B cell (primary cell): ENCODE data around the gene SGCA. TPM values are rescaled to one million over a fixed set of nuclear protein-coding genes. Genes with fewer than 3 reads are reported as not detected.

Experiments used
- ATAC-seq: fragments of 200-7000 bp; cut with Tn5 transposase; one replicate; pipeline ENCODE4 v1.10.0; 2021; ENCODE audit warnings: low read depth, mild to moderate bottlenecking, moderate number of reproducible peaks, moderate library complexity
- CTCF ChIA-PET: fragments of 350-600 bp; sonication (Branson Sonifier 250); formaldehyde crosslinking; loops from one replicate; lab custom pipeline; 2021; ENCODE audit warnings: antibody characterized with exemption, inconsistent platforms; lab: Charles Lee
- POLR2A ChIA-PET: fragments of 350-600 bp; sonication (Branson Sonifier 250); formaldehyde crosslinking; loops from one replicate; lab custom pipeline; 2021; ENCODE audit warnings: antibody characterized with exemption; lab: Charles Lee
- DNase-seq: peaks from one replicate; pipeline ENCODE4 v3.0.0; 2013
- H2AFZ ChIP-seq: 2 replicates; pipeline ENCODE4 v1.6.1; 2012; ENCODE audit warnings: mild to moderate bottlenecking, low read depth, low read length; ENCODE audit not compliant: insufficient read depth, poor library complexity, severe bottlenecking
- H3K27ac ChIP-seq, 2 donors: 1 replicate in 1 of 2; 2 replicates in 1 of 2; pipeline ENCODE4 v1.5.1; 2012 to 2013; ENCODE audit warnings: low read length in 2 of 2, mild to moderate bottlenecking in 2 of 2, moderate library complexity in 1 of 2
- H3K27me3 ChIP-seq, 4 experiments: fragments of 200-600 bp in 1 of 4; sonication (generic) in 1 of 4; replicated peaks in 1 of 4; 1 replicate in 2 of 4; 2 replicates in 2 of 4; pipeline versions ENCODE4 v1.6.1 to v1.7.0; 2013 to 2016; ENCODE audit warnings: low read length in 3 of 4, mild to moderate bottlenecking in 2 of 4, mixed read lengths in 1 of 4, moderate library complexity in 1 of 4; ENCODE audit not compliant: insufficient read depth in 4 of 4, control insufficient read depth in 3 of 4; ENCODE audit errors: control extremely low read depth in 1 of 4
- H3K36me3 ChIP-seq, 2 experiments: replicated peaks in 1 of 2; 1 replicate in 1 of 2; 2 replicates in 1 of 2; pipeline versions ENCODE4 v1.6.1 to v1.7.1; 2013; ENCODE audit warnings: low read length in 1 of 2; ENCODE audit not compliant: insufficient read depth in 2 of 2, control insufficient read depth in 1 of 2; ENCODE audit errors: control extremely low read depth in 1 of 2, extremely low read depth in 1 of 2
- H3K4me1 ChIP-seq, 2 donors: fragments of 200-600 bp in 1 of 2; sonication (generic) in 1 of 2; 1 replicate in 1 of 2; 2 replicates in 1 of 2; pipeline versions ENCODE4 v1.5.1 to v1.6.1; 2013 to 2017; ENCODE audit warnings: low read length in 2 of 2; ENCODE audit not compliant: control insufficient read depth in 2 of 2, insufficient read depth in 2 of 2
- H3K4me2 ChIP-seq: replicated peaks from 2 replicates; pipeline ENCODE3; 2012; ENCODE audit warnings: mild to moderate bottlenecking, low read depth, low read length; ENCODE audit not compliant: poor library complexity, severe bottlenecking
- H3K4me3 ChIP-seq, 5 experiments: fragments of 200-600 bp in 1 of 5; sonication (generic) in 1 of 5; 1 replicate in 3 of 5; 2 replicates in 2 of 5; pipeline versions ENCODE4 v1.5.1 to v1.7.0; 2011 to 2016; ENCODE audit warnings: low read length in 4 of 5, mild to moderate bottlenecking in 4 of 5, low read depth in 2 of 5, control low read depth in 1 of 5, moderate library complexity in 1 of 5; ENCODE audit not compliant: insufficient read depth in 1 of 5; ENCODE audit errors: control extremely low read depth in 1 of 5, extremely low read depth in 1 of 5
- H3K79me2 ChIP-seq: fragments of 200-600 bp; sonication (generic); one replicate; pipeline ENCODE4 v1.6.0; 2016; ENCODE audit warnings: low read length; ENCODE audit not compliant: control insufficient read depth, insufficient read depth
- H3K9ac ChIP-seq: fragments of 200-600 bp; sonication (generic); 2 replicates; pipeline ENCODE4 v1.6.1; 2017; ENCODE audit warnings: mild to moderate bottlenecking, low read length, moderate library complexity
- H3K9me3 ChIP-seq, 3 donors: one replicate each; pipeline versions ENCODE4 v1.6.1 to v1.7.1; 2013; ENCODE audit warnings: low read length in 2 of 3; ENCODE audit not compliant: control insufficient read depth in 2 of 3, insufficient read depth in 1 of 3; ENCODE audit errors: control extremely low read depth in 1 of 3
- H4K20me1 ChIP-seq: 2 replicates; pipeline ENCODE4 v1.6.0; 2012; ENCODE audit warnings: mild to moderate bottlenecking, low read length; ENCODE audit not compliant: insufficient read depth, control insufficient read depth, poor library complexity, severe bottlenecking
- H3K27ac Mint-ChIP-seq: one replicate; pipeline ENCODE4 v1.8.0; 2021; ENCODE audit warnings: mixed read lengths
- H3K27me3 Mint-ChIP-seq: one replicate; pipeline ENCODE4 v1.8.0; 2021; ENCODE audit warnings: mixed read lengths
- H3K4me1 Mint-ChIP-seq: one replicate; pipeline ENCODE4 v1.8.0; 2021; ENCODE audit warnings: mixed read lengths
- H3K4me3 Mint-ChIP-seq: one replicate; pipeline ENCODE4 v1.8.0; 2021; ENCODE audit warnings: mixed read lengths
- H3K9me3 Mint-ChIP-seq: one replicate; pipeline ENCODE4 v1.8.0; 2022; ENCODE audit warnings: mixed read lengths; ENCODE audit not compliant: insufficient read depth
- CTCF ChIP-seq: fragments of 200-600 bp; IDR thresholded peaks from one replicate; pipeline ENCODE4 v1.8.0; 2022; ENCODE audit warnings: antibody characterized with exemption, mild to moderate bottlenecking
- EZH2 ChIP-seq: IDR thresholded peaks from 2 replicates; pipeline ENCODE4 v1.6.1; 2012; ENCODE audit warnings: borderline replicate concordance, low read depth, mild to moderate bottlenecking, moderate library complexity, low read length; ENCODE audit not compliant: insufficient read depth, poor library complexity, severe bottlenecking
- WGBS: methylation state at CpG from one replicate; pipeline ENCODE4 v1.1.5; 2013; ENCODE audit warnings: missing lambda C conversion rate; ENCODE audit not compliant: insufficient coverage; 5-methylcytosine and 5-hydroxymethylcytosine counted together
- intact Hi-C: fragments of 100-400 bp; cut with micrococcal nuclease; formaldehyde crosslinking; loops from one replicate; pipeline ENCODE4 v1.10.0; 2022
- polyA plus RNA-seq: library from polyadenylated mRNA; depleted of rRNA; stranded (reverse); fragments of >200 nt; gene quantifications from 2 replicates; pipeline ENCODE4 v1.2.3, GENCODE V29; 2012
- total RNA-seq, 2 donors: library from RNA; stranded (reverse); fragments of 120-200 nt in 1 of 2; gene quantifications; 1 replicate in 1 of 2; 2 replicates in 1 of 2; pipeline versions ENCODE4 v1.2.3 to v1.2.4, GENCODE V29; 2013 to 2022

Gene SGCA
- total and polyA plus RNA-seq, 2 donors (not counting 1 experiment from before 2014, with no cell fraction given), result 4.4 to 4.5 TPM

DNA sequence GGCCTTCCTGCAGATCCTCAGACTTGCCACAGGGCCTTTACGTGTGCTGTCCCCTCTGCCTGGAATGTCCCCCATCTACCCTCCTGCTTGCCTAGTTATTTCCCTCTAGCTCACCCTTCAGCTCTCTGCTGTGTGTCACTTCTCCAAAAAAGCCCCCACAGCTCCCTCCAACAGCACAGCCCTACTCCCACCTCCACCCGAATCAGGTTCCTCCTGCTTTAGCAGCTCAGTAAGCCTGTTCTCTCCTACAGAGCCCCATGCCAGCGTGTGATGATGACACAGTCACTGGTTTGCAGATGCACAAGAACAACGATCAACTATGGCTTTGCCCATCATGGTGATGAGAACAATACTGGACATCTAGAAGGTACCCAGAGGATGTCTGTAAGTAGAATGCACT lies 28.8 kb upstream of the SGCA start:
- Histone ChIP-seq H3K27me3 (no peaks in the 10 kb centered on the region), H3K27ac (no peak overlapping the region), H3K9ac (no peak overlapping the region), H3K4me2 (no peak overlapping the region), H3K79me2 (peaks cover 26% of the 10 kb centered on the region), H4K20me1 (peaks cover 89% of the 10 kb centered on the region), H3K36me3 (peaks cover 8 to 86% of the 10 kb centered on the region in 2 experiments), H2AFZ (no peak overlapping the region), H3K4me1 (peaks cover 21 to 29% of the 10 kb centered on the region in 2 donors), H3K9me3 (no peaks in the 10 kb centered on the region), H3K4me3 (no peak overlapping the region)
- no peaks in the 10 kb centered on the region for H3K27me3 Mint-ChIP-seq
- ATAC-seq (no peak), DNase-seq (no peak)
- ChIA-PET POLR2A (no interaction called here), CTCF (interaction anchor here (0.7 to 2.5 kb wide), 6 partner anchors 10 to 40 kb away, joined by 3 to 9 read pairs (median 6); no protein-coding TSS in a partner anchor)
- H3K9me3 Mint-ChIP-seq, result no peaks in the 10 kb centered on the region
- H3K4me3 Mint-ChIP-seq, result no peak overlapping the region
- TF ChIP-seq EZH2 (no peak), CTCF (no peak)
- H3K4me1 Mint-ChIP-seq, result peaks cover 34% of the 10 kb centered on the region
- H3K27ac Mint-ChIP-seq, result peak overlapping the region; percentile 32
- 85% methylated on average over 3 of the region's 4 CpGs for WGBS
- intact Hi-C loops, result no loop called here

DNA sequence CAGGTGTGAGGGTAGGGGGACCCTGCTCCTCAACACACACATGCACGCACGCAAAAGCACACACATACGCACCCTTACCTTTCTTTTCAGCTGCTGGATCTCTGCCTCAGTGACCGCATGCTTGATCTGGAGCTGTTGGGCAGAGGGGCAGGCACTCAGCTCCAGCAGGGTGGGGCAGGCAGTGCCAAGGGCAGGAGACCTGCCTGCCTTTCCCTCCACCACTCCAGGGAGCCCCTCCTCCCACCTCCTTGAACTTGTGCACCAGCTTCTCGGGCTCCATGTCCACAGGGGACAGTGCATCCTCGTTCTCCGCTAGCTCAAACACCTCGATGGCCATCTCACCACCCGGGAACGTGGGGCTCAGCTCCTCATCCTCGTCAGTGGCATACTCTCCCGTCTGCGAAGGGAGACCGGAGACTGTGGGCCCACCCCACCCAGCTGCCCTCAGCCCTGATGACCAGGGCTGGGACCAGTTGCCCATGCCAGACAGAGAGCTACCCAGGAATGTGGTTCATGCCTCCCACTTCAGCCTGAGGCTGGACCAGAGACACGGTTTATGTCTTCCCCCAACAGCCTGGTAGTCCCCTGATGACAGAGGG lies 26.5 kb upstream of the SGCA start:
- no peaks in the 10 kb centered on the region for H3K27me3 Mint-ChIP-seq
- Histone ChIP-seq H3K27ac (peak overlapping the region in 1 of 2 donors; percentile 48), H3K9me3 (no peaks in the 10 kb centered on the region), H3K27me3 (no peaks in the 10 kb centered on the region), H4K20me1 (peaks cover 98% of the 10 kb centered on the region), H3K9ac (no peak overlapping the region), H3K36me3 (peaks cover 5 to 97% of the 10 kb centered on the region in 2 experiments), H3K4me2 (no peak overlapping the region), H3K79me2 (peaks cover 49% of the 10 kb centered on the region), H3K4me1 (peaks cover 42 to 51% of the 10 kb centered on the region in 2 donors), H3K4me3 (no peak overlapping the region), H2AFZ (no peak overlapping the region)
- intact Hi-C loops, result no loop called here
- peak overlapping the region; percentile 79 for H3K27ac Mint-ChIP-seq
- H3K4me3 Mint-ChIP-seq, result no peak overlapping the region
- ChIA-PET CTCF (interaction anchor here (0.8 to 3.8 kb wide), 18 partner anchors 9 to 157 kb away, joined by 3 to 79 read pairs (median 7); partner anchors contain the start of genes PPP1R9B, SAMD14 and SGCA), POLR2A (interaction anchor here (1.0 to 1.9 kb wide), 4 partner anchors 9 to 22 kb away, joined by 3 to 9 read pairs (median 7); partner anchors contain the start of gene SAMD14)
- H3K9me3 Mint-ChIP-seq, result no peaks in the 10 kb centered on the region
- H3K4me1 Mint-ChIP-seq, result peaks cover 52% of the 10 kb centered on the region
- TF ChIP-seq CTCF, result no peak
- TF ChIP-seq EZH2, result no peak
- 91% methylated on average over 15 of the region's 15 CpGs for WGBS
- ATAC-seq, result no peak
- DNase-seq, result no peak
